Right ventricle myocardium inferior (tissue), 1 donor: Measurements from ENCODE around the gene DIPK1A. TPM values are rescaled to one million over a fixed set of nuclear protein-coding genes. Genes with fewer than 3 reads are reported as not detected.
"Not testable (repeated sequence)": the region's sequence is repeated elsewhere in the genome, so short reads cannot be mapped to it uniquely, and the experiment has no call there.

Experiments used
- ATAC-seq: fragments of 200-7000 bp; cut with Tn5 transposase; one replicate; pipeline ENCODE4 v1.9.1; 2020; ENCODE audit warnings: mild to moderate bottlenecking, moderate library complexity
- DNase-seq: peaks from one replicate; pipeline ENCODE4 v3.0.0; 2021; ENCODE audit errors: missing footprints
- intact Hi-C: fragments of 100-400 bp; cut with DNase I; formaldehyde crosslinking; loops from one replicate; pipeline ENCODE4 v1.11.0; 2022
- total RNA-seq: library from RNA; stranded (reverse); fragmentation: NEBNext Ultra II Directional; extraction: Animal tissue kit (Norgen Biotek cat#: 25700); gene quantifications from one replicate; pipeline ENCODE4 v1.2.1, GENCODE V29; 2021
- donor health status: DM: no; HTN: yes; CAD: no; lungs with severe emphysema.

DIPK1A gene
- total RNA-seq, 1 donor from 2014 or later: 6.7 TPM

DNA sequence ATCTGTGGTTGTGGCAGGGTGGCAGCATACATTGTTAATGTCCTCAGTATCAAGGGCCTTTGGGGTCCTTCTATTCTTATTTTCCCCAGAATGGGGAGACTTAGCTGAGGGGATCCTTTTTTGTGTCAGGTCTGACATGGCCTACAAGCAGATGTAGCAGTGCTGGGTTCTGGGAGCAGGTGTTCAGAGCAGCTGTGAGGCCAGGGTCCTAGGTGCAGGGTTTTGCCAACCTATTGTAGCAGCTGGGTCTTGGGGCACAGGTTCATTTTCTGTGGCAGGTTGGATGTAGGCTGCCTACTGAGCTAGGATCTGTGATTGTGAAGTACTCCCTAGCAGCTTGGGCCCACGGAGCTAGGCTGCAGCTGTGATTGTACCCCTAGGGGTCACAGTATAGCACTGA, 60.1 kb downstream of the DIPK1A start:
- no peak for DNase-seq
- intact Hi-C loops: no loop called here

DNA sequence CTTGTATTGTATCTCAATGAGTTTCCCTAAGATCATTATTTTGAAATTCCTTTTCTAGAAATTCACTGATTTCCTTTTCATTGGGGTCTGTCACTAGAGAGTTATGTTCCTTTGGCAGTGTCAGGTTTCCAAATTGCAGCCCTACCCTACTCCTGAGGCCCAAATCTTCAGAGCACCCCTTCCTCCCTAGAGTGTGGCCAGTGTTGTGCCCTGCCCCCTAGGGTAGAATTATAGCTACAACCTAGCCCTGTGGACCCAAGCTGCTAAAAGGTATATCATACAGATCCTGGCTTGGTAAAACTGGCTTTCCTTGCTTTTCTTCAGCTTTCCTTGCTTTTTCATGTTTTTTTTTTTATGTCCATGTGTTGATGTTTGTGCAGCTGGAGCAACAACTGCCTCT, 60.7 kb downstream of the DIPK1A start:
- ATAC-seq (no peak), DNase-seq (no peak)
- intact Hi-C loops: no loop called here

More for the DNA sequence above, 60.1 kb downstream of the DIPK1A start:
- no peak for ATAC-seq

DNA sequence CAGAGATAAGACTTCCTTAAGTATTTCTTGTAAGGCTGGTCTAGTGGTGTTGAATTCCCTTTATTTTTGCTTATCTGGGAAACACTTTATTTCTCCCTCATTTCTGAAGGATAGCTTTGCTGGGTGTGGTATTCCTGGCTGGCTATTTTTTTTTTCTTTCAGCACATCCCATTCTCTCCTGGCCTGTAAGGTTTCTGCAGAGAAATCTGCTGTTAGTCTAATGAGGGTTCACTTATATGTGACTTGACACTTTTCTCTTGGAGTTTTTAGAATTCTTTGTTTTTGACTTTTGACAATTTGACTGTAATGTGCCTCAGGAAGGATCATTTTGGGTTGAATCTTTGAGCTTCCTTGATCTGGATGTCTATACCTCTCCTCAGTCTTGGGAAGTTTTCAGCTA, 61.5 kb downstream of the DIPK1A start:
- intact Hi-C loops: no loop called here
- ATAC-seq (no peak), DNase-seq (no peak)

DNA sequence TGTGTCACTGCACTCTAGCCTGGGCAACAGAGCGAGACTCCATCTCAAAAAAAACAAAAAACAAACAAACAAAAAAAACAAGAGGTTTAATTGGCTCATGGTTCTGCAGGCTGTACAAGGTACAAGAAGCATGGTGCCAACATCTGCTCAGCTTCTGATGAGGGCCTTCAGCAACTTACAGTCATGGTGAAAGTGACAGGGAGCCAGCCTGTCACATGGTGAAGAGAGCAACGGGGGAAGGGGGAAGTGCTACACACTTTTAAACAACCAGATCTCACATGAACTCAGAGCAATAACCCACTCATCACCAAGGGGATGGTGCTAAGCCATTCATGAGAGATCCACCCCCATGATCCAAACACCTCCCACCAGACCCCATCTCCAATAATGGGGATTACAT, 63.2 kb downstream of the DIPK1A start:
- ATAC-seq, intact Hi-C loops, DNase-seq: not testable (repeated sequence)

GRCh38 chr1:92887465-92887864, 73.8 kb downstream of the DIPK1A start:
- intact Hi-C loops: no loop called here

DNA sequence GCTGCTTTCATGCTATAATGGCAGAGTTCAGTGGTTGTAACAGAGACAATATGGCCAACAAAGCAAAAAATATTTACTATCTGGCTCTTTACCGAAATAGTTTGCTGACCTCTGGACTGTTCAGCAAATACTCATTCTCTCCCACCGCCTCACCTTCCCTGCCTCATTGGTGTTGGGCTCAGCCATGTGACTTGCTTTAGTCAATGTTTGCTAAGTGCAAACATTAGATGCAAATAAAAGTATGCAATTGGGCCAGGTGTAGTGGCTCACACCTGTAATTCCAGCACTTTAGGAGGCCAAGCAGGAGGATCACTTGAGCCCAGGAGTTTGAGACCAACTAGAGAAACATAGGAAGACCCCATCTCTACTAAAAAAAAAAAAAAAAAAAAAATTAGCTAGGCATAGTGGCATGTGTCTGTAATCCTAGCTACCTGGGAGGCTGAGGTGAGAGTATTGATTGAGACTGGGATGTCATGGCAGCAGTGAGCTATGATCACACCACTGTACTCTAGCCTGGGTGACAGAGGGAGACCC, 74.3 kb downstream of the DIPK1A start:
- no peak for DNase-seq
- ATAC-seq: no peak
- intact Hi-C loops: no loop called here

More at GRCh38 chr1:92887465-92887864, 73.8 kb downstream of the DIPK1A start:
- ATAC-seq (no peak), DNase-seq (no peak)

GRCh38 chr1:92884195-92884594, 77.1 kb downstream of the DIPK1A start:
- ATAC-seq (no peak), DNase-seq (no peak)
- intact Hi-C loops: no loop called here

- DNase-seq (no peak), ATAC-seq (no peak)
- intact Hi-C loops: no loop called here
Observed at GRCh38 chr1:92883297-92883696, 78.0 kb downstream of the DIPK1A start.

DNA sequence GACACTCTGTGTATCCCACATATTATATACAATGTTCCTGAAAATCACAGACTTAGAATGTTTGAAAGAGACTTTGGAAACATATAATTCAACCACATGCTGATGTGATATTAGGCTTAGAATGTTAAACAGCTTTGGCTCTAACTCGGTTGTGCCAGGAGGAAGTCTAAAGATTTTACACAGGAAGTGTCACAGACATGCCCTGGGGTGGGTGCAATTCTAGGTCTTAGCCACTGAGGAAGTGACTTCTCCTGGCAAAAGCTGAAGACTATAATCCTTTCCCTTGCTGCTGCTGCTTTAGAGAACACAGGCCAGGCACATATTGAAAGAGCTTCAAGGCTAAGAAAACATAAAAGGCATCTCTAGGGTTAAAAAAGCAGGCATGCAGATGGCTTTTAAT, 78.4 kb downstream of the DIPK1A start:
- peak; percentile 37 for ATAC-seq
- intact Hi-C loops: no loop called here
- DNase-seq: no peak

GRCh38 chr1:92881391-92881790, 79.9 kb downstream of the DIPK1A start:
- DNase-seq (no peak), ATAC-seq (no peak)
- intact Hi-C loops: no loop called here

DNA sequence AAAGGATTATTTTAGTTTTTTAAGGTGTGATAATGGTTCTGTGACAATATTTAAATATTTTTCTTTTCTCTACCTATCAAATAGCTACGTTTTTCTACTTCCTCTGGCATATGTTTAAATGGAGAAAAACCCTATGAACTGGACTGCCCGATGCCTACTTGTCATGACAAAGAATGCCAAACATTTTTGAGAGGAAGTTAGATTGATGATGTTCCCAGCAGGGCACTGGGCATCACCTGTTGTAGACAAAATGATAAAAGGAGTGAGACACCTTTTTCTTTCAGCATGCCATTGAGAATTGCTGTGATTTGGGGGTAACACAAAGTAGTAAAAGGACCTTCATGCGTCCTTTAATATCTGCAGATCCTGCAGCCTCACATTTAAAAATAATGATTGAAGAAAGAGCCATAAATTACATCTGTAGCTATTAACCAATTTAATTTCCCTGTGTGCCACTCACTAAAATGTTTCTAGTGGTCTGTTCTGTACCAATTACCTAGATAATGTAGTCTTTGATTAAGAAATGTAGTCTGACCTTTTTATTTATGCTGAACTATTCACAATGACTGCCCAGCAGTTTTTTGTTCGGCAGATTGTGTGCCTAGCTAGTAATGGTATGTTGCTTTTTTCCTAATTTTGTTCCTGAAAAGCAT, 81.8 kb downstream of the DIPK1A start:
- no peak for ATAC-seq
- intact Hi-C loops: no loop called here
- DNase-seq: no peak

DNA sequence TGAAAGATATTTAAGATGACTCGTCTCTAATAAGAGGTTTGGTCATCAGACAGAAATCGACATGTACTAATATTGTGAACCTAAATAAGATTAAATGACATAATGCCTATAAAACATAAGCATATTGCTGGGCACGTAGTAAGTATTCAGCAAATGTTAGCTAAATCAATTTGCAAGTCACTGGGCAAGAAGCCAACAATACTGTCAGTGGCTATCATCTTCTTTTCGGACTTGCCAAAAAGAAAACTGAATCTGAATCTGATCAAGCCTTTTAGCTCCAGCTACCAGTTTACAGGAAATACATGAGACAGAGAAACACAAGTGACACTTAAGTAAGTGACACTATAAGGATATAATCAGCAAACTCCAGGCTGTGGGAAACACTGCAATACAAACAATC, 83.5 kb downstream of the DIPK1A start:
- no peak for ATAC-seq
- DNase-seq: no peak
- intact Hi-C loops: no loop called here

DNA sequence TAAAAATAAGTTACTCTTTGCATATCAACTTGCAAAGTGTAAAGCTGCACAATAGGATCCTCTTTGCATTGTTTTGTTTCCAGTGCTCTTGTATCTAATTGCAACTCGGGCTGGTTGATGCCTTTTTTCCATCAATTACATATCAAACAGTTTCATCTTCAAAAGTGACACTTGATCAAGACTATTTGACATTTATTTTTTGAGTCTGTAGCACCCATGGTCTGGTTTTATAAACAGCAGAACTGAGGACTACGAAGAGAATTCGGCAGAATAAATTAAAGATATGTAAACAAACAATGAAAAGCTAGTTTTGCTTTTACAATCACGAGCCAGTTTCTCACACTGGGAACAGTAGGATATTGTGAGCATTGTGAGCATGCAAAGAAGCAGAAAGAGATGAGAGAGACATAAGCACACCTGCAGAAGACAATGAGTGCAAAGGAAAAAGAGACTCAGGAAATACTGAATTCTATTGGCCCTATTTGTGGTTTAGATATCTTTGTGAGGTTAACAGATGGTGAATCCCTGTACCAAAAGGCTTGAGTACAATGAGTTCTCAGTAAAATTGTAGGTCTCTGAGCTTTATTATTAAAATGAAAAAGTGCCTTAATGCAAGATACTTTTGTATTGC, 84.1 kb downstream of the DIPK1A start:
- ATAC-seq (no peak), DNase-seq (no peak)
- intact Hi-C loops: no loop called here

- DNase-seq (no peak), ATAC-seq (no peak)
- intact Hi-C loops: no loop called here
Observed at GRCh38 chr1:92876351-92876750, 84.9 kb downstream of the DIPK1A start.

GRCh38 chr1:92874987-92875386, 86.3 kb downstream of the DIPK1A start:
- DNase-seq (no peak), ATAC-seq (no peak)
- intact Hi-C loops: no loop called here

- DNase-seq (no peak), ATAC-seq (no peak)
- intact Hi-C loops: no loop called here
Observed at GRCh38 chr1:92872719-92873118, 88.5 kb downstream of the DIPK1A start.

DNA sequence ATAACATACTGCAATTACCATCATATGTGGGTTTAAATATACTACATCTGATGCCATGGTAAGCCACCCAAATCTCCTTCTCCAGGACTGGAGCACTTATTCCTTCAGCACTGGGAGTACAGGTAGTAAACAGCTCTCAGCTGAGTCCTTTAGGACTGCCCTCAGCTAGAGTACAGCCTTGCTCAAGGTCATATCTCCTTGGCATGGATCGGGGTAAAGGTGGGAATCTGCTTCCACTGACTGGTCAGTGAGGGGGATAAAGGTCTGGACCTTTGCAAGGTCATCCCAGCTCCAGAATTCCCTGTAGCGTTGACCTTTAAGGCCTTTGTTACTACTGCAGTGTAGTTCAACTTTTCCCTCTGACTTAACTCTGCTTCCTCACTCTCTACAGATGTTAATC, 90.7 kb downstream of the DIPK1A start:
- no peak for ATAC-seq
- DNase-seq: no peak
- intact Hi-C loops: no loop called here

DNA sequence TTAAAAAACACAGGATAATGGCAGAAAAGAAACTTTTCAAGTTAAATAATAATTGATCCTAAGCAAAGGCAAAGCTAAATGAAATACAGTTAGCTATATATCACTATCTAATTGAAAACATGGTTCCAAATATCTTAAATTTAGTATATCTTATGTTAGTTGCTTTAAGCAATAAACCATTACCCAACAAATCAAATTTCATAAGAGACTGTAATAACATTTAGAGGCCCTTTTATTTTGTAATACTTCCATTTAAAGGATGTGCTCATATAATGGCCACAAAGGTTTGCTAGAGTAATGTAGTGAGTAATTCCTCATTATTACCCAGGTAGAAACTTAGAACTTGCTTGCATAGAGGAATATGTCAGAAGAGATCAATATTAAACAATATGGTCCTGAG, 97.1 kb downstream of the DIPK1A start:
- intact Hi-C loops: no loop called here
- no peak for ATAC-seq

GRCh38 chr1:92862605-92863004, 98.7 kb downstream of the DIPK1A start:
- no peak for ATAC-seq
- DNase-seq: no peak
- intact Hi-C loops: no loop called here

More for the DNA sequence above, 97.1 kb downstream of the DIPK1A start:
- DNase-seq: no peak

GRCh38 chr1:92859400-92860039, 101.7 kb downstream of the DIPK1A start:
- intact Hi-C loops: loop anchor here (1.0 to 10.0 kb wide), 3 partner anchors 105 to 205 kb away; partner anchors contain the start of gene DIPK1A
- no peak for ATAC-seq
- DNase-seq: no peak
